Thyroid gland (tissue), 4 donors: ENCODE measurements around the gene IL26. TPM values are rescaled to one million over a fixed set of nuclear protein-coding genes. Genes with fewer than 3 reads are reported as not detected.

Experiments used
- DNase-seq, 2 donors: peaks; one replicate each; pipeline ENCODE4 v3.0.0-alpha.2; 2019
- H3K27ac ChIP-seq, 3 donors: fragments of 200-600 bp; sonication (generic); 1 replicate in 2 of 3; 2 replicates in 1 of 3; pipeline ENCODE4 v1.5.1; 2016 to 2019; ENCODE audit warnings: mild to moderate bottlenecking in 1 of 3, moderate library complexity in 1 of 3
- H3K27me3 ChIP-seq: fragments of 200-600 bp; sonication (generic); one replicate; pipeline ENCODE4 v1.5.1; 2019
- H3K36me3 ChIP-seq, 2 donors: fragments of 200-600 bp; sonication (generic); one replicate each; pipeline ENCODE4 v1.5.1; 2016 to 2019
- H3K4me1 ChIP-seq, 2 donors: fragments of 200-600 bp; sonication (generic); one replicate each; pipeline ENCODE4 v1.5.1; 2017 to 2019
- H3K4me3 ChIP-seq, 3 donors: fragments of 200-600 bp; sonication (generic); replicated peaks in 1 of 3; 1 replicate in 2 of 3; 2 replicates in 1 of 3; pipeline ENCODE4 v1.5.1; 2016; ENCODE audit warnings: mild to moderate bottlenecking in 1 of 3
- H3K9me3 ChIP-seq: fragments of 200-600 bp; sonication (generic); one replicate; pipeline ENCODE4 v1.5.1; 2017
- CTCF ChIP-seq, 6 experiments: fragments of 200-600 bp in 3 of 6; fragments of 450-650 bp in 3 of 6; sonication (generic) in 3 of 6; IDR thresholded peaks; one replicate each; pipeline ENCODE4 v1.5.1; 2016 to 2019; ENCODE audit warnings: antibody characterized with exemption in 6 of 6, mild to moderate bottlenecking in 2 of 6, inconsistent platforms in 1 of 6, moderate library complexity in 1 of 6
- POLR2A ChIP-seq, 2 donors: fragments of 450-650 bp; IDR thresholded peaks; one replicate each; pipeline ENCODE4 v1.6.1; 2017; ENCODE audit warnings: antibody characterized with exemption in 2 of 2, mild to moderate bottlenecking in 2 of 2, moderate library complexity in 1 of 2
- WGBS, 2 donors: methylation state at CpG; one replicate each; pipeline ENCODE4 v1.1.5; 2017; 5-methylcytosine and 5-hydroxymethylcytosine counted together
- intact Hi-C: fragments of 100-400 bp; cut with DNase I; formaldehyde crosslinking; loops from one replicate; pipeline ENCODE4 v1.15.1; 2023
- total RNA-seq, 4 donors: library from RNA; depleted of rRNA; stranded (reverse); fragments of >200 nt; gene quantifications; one replicate each; pipeline ENCODE4 v1.2.3, GENCODE V29; 2016

The IL26 gene
- not detected for total RNA-seq

GRCh38 chr12:68225576-68226476 is at the start of gene IL26:
TSS of gene IL26 (minus strand) at chr12:68225810. CDS start at chr12:68225756, 54 bp downstream.
- no peaks in the 10 kb centered on the region for H3K4me1 ChIP-seq
- no peak for TF ChIP-seq POLR2A (IDR thresholded peaks at IDR 0.05)
- TF ChIP-seq CTCF (IDR thresholded peaks at IDR 0.05), result no peak
- H3K9me3 ChIP-seq, result no peaks in the 10 kb centered on the region
- H3K27me3 ChIP-seq, result no peaks in the 10 kb centered on the region
- intact Hi-C loops, result loop anchor here (2.0 kb wide), 1 partner anchor 89 kb away; no protein-coding TSS in a partner anchor
- no peaks in the 10 kb centered on the region for H3K36me3 ChIP-seq
- DNase-seq, result no peak
- no peak within 1 kb of the TSS for H3K27ac ChIP-seq
- 77 to 82% methylated on average over 8 of the region's 8 CpGs for WGBS, 2 donors
- no peak within 1 kb of the TSS for H3K4me3 ChIP-seq

GRCh38 chr12:68272732-68273131 is 47.1 kb upstream of the IL26 start:
- DNase-seq, result no peak
- Histone ChIP-seq H3K36me3 (no peaks in the 10 kb centered on the region), H3K27ac (no peak overlapping the region), H3K27me3 (no peaks in the 10 kb centered on the region), H3K9me3 (no peaks in the 10 kb centered on the region), H3K4me1 (peaks cover 0 to 5% of the 10 kb centered on the region in 2 donors), H3K4me3 (no peak overlapping the region)
- intact Hi-C loops, result no loop called here
- TF ChIP-seq CTCF (IDR thresholded peaks at IDR 0.05), result no peak
- no peak for TF ChIP-seq POLR2A (IDR thresholded peaks at IDR 0.05)

- Histone ChIP-seq H3K27me3 (no peaks in the 10 kb centered on the region), H3K36me3 (no peaks in the 10 kb centered on the region), H3K4me1 (peaks cover 0 to 5% of the 10 kb centered on the region in 2 donors), H3K9me3 (no peaks in the 10 kb centered on the region), H3K27ac (no peak overlapping the region), H3K4me3 (no peak overlapping the region)
- no peak for TF ChIP-seq CTCF (IDR thresholded peaks at IDR 0.05)
- no peak for TF ChIP-seq POLR2A (IDR thresholded peaks at IDR 0.05)
- intact Hi-C loops, result no loop called here
- WGBS, 2 donors, result 77 to 79% methylated on average over 8 of the region's 8 CpGs
- DNase-seq, result no peak
These were observed 45.7 kb upstream of the IL26 start for GRCh38 chr12:68271346-68271745.

GRCh38 chr12:68270358-68270757 is 44.7 kb upstream of the IL26 start:
- Histone ChIP-seq H3K27ac (no peak overlapping the region), H3K9me3 (no peaks in the 10 kb centered on the region), H3K36me3 (no peaks in the 10 kb centered on the region), H3K27me3 (no peaks in the 10 kb centered on the region), H3K4me3 (no peak overlapping the region), H3K4me1 (peaks cover 2 to 7% of the 10 kb centered on the region in 2 donors)
- WGBS, 2 donors, result 70 to 75% methylated on average over 3 of the region's 3 CpGs
- DNase-seq, result peak in 1 of 2 donors; percentile 20
- TF ChIP-seq POLR2A (IDR thresholded peaks at IDR 0.05) (no peak), CTCF (IDR thresholded peaks at IDR 0.05) (no peak)
- intact Hi-C loops, result no loop called here

- no peaks in the 10 kb centered on the region for H3K9me3 ChIP-seq
- H3K4me3 ChIP-seq, result no peak overlapping the region
- H3K27ac ChIP-seq, result no peak overlapping the region
- intact Hi-C loops, result no loop called here
- no peak for TF ChIP-seq CTCF (IDR thresholded peaks at IDR 0.05)
- no peak for TF ChIP-seq POLR2A (IDR thresholded peaks at IDR 0.05)
- no peaks in the 10 kb centered on the region for H3K27me3 ChIP-seq
- peaks cover 8 to 12% of the 10 kb centered on the region in 2 donors for H3K4me1 ChIP-seq
- H3K36me3 ChIP-seq, result no peaks in the 10 kb centered on the region
- 83 to 97% methylated on average over 2 of the region's 2 CpGs for WGBS, 2 donors
- DNase-seq, result no peak
These were observed 44.2 kb upstream of the IL26 start for GRCh38 chr12:68269779-68270178.
